WERI-Rb-1 (cell line): ENCODE data around the gene STAT4.
"Not testable (repeated sequence)": the region's sequence is repeated elsewhere in the genome, so short reads cannot be mapped to it uniquely, and the experiment has no call there.

Experiments used
- DNase-seq: peaks from one replicate; pipeline ENCODE4 v3.0.0-alpha.2; 2020
- H3K27ac ChIP-seq: fragments of 250-450 bp; sonication (Bioruptor Pico); 2 replicates; pipeline ENCODE4 v1.5.1; 2020; ENCODE audit warnings: mild to moderate bottlenecking, moderate library complexity
- H3K27me3 ChIP-seq: fragments of 250-450 bp; sonication (Bioruptor Pico); 2 replicates; pipeline ENCODE4 v1.5.1; 2021; ENCODE audit warnings: mild to moderate bottlenecking, low read depth, moderate library complexity; ENCODE audit not compliant: insufficient read depth, severe bottlenecking
- H3K36me3 ChIP-seq: fragments of 250-450 bp; sonication (Bioruptor Pico); 2 replicates; pipeline ENCODE4 v1.5.1; 2020; ENCODE audit warnings: mild to moderate bottlenecking, moderate library complexity
- H3K4me3 ChIP-seq: 2 replicates; pipeline ENCODE4 v1.5.1; 2011; ENCODE audit warnings: low read depth, mild to moderate bottlenecking, control low read depth, low read length
- H3K9me3 ChIP-seq: fragments of 250-450 bp; sonication (Bioruptor Pico); 2 replicates; pipeline ENCODE4 v1.5.1; 2021; ENCODE audit warnings: mild to moderate bottlenecking, moderate library complexity; ENCODE audit not compliant: severe bottlenecking
- CTCF ChIP-seq: IDR thresholded peaks from 2 replicates; pipeline ENCODE4 v1.5.1; 2011; ENCODE audit warnings: low read depth, mild to moderate bottlenecking, control low read depth, inconsistent platforms, low read length

STAT4 gene

GRCh38 chr2:190999058-190999457, 151.7 kb downstream of the STAT4 start:
- no peak for DNase-seq
- no peaks in the 10 kb centered on the region for H3K27me3 ChIP-seq
- no peak overlapping the region for H3K27ac ChIP-seq
- H3K36me3 ChIP-seq = peaks cover 71% of the 10 kb centered on the region
- no peaks in the 10 kb centered on the region for H3K9me3 ChIP-seq
- no peak for TF ChIP-seq CTCF
- H3K4me3 ChIP-seq = no peak overlapping the region

- Histone ChIP-seq H3K4me3 (no peak overlapping the region), H3K9me3 (no peaks in the 10 kb centered on the region), H3K27ac (no peak overlapping the region), H3K27me3 (no peaks in the 10 kb centered on the region), H3K36me3 (peaks cover 73% of the 10 kb centered on the region)
- no peak for DNase-seq
- no peak for TF ChIP-seq CTCF
These were observed 153.2 kb downstream of the STAT4 start for GRCh38 chr2:190997526-190998113.

GRCh38 chr2:190996947-190997346, 153.8 kb downstream of the STAT4 start:
- H3K4me3 ChIP-seq = no peak overlapping the region
- H3K36me3 ChIP-seq = peaks cover 73% of the 10 kb centered on the region

GRCh38 chr2:190996338-190996946, 154.4 kb downstream of the STAT4 start:
- Histone ChIP-seq H3K27me3 (no peaks in the 10 kb centered on the region), H3K4me3 (no peak overlapping the region), H3K36me3 (peaks cover 73% of the 10 kb centered on the region), H3K27ac (no peak overlapping the region), H3K9me3 (no peaks in the 10 kb centered on the region)
- peak; percentile 54 for DNase-seq
- TF ChIP-seq CTCF = peak; percentile 91

More at GRCh38 chr2:190996947-190997346, 153.8 kb downstream of the STAT4 start:
- Histone ChIP-seq H3K9me3 (no peaks in the 10 kb centered on the region), H3K27me3 (no peaks in the 10 kb centered on the region), H3K27ac (no peak overlapping the region)
- DNase-seq = no peak
- TF ChIP-seq CTCF = no peak

GRCh38 chr2:190995315-190995714, 155.5 kb downstream of the STAT4 start:
- DNase-seq, H3K27me3 ChIP-seq, H3K27ac ChIP-seq, H3K9me3 ChIP-seq, H3K4me3 ChIP-seq: not testable (repeated sequence)
- H3K36me3 ChIP-seq = peaks cover 78% of the 10 kb centered on the region

- no peak for TF ChIP-seq CTCF
- no peak overlapping the region for H3K4me3 ChIP-seq
- no peak for DNase-seq
- H3K27me3 ChIP-seq = no peaks in the 10 kb centered on the region
- no peaks in the 10 kb centered on the region for H3K9me3 ChIP-seq
- no peak overlapping the region for H3K27ac ChIP-seq
- peaks cover 80% of the 10 kb centered on the region for H3K36me3 ChIP-seq
These were observed 156.6 kb downstream of the STAT4 start for GRCh38 chr2:190994148-190994547.
